ENCODE results near the gene ATP6V0D1. TPM values are rescaled to one million over a fixed set of nuclear protein-coding genes. Genes with fewer than 3 reads are reported as not detected.

ATP6V0D1 gene
- total and polyA plus RNA-seq, 2 of the 4 experiments (the other 2 are of a cell fraction) = 112 to 124 TPM

- TF ChIP-seq MAZ (IDR thresholded peaks at IDR 0.05; ENCODE audit: borderline replicate concordance, low read depth, low read length) (peak; percentile 44; the same call in 1 of the 2 replicates), RFX5 (IDR thresholded peaks at IDR 0.05; ENCODE audit: low read depth, low read length) (no peak), SMC3 (IDR thresholded peaks at IDR 0.05; ENCODE audit: low read depth, low read length) (peak; percentile 73), MAFK (IDR thresholded peaks at IDR 0.05; ENCODE audit: low read depth, low read length) (no peak), RCOR1 (IDR thresholded peaks at IDR 0.05; ENCODE audit: insufficient replicate concordance, low read length) (no peak)
Observed at GRCh38 chr16:67428146-67428731, 52.7 kb downstream of the ATP6V0D1 start (continued).

DNA sequence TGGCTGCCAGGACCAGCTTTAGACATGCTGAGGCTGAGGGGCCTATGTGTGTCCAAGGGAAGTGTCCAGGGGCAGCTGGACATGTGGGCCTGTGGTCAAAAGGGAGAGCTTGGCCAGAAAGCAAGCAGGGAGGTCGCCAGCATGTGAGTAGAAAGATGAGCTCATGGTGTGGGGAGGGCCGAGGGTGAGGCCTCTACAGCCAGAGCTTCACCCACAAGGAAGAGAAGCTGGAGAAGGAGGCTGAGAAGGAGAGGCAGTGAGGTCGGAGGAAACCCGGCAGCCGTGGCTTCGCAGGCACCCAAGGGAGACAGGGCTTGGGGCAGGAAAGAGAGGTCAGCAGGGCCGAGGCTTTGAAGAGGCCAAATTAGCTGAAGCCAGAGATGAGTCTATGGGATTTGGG, 54.0 kb downstream of the ATP6V0D1 start:
- peaks cover 3% of the 10 kb centered on the region; the same call in 1 of the 2 replicates for H3K9me1 ChIP-seq (ENCODE audit: insufficient read depth, low read length)
- no peak for DNase-seq
- no TSS peak for BruUV-seq (replicated peaks)

More for the DNA sequence above, 54.0 kb downstream of the ATP6V0D1 start:
- WGBS, 2 experiments (ENCODE audit: extremely low coverage in 2 of 2, insufficient read length in 1 of 2) = 65% methylated on average over 6 of the region's 7 CpGs; no CpG with 5 or more reads in 1 of the 2 experiments
- Histone ChIP-seq H3K36me3 (ENCODE audit: control insufficient read depth, insufficient read depth, low read length) (no peaks in the 10 kb centered on the region), H3K27me3 (ENCODE audit: control insufficient read depth, insufficient read depth, low read length) (peaks cover 59% of the 10 kb centered on the region), H4K8ac (ENCODE audit: low read depth in 2 of 2, low read length in 2 of 2) (no peak overlapping the region), H2AK5ac (ENCODE audit: low read depth, low read length) (no peak overlapping the region), H3K56ac (ENCODE audit: extremely low read depth, insufficient read depth, low read length) (no peak overlapping the region), H4K91ac (ENCODE audit: insufficient read depth, low read depth, low read length) (no peak overlapping the region), H2BK20ac (ENCODE audit: low read depth, low read length) (no peak overlapping the region), H2AK9ac (replicated peaks; ENCODE audit: low read depth, low read length, poor library complexity) (peak overlapping the region; percentile 79), H4K5ac (ENCODE audit: low read depth, low read length) (no peak overlapping the region), H2BK5ac (ENCODE audit: low read depth, low read length, poor library complexity, severe bottlenecking) (no peak overlapping the region), H3K4ac (ENCODE audit: low read depth, low read length) (no peak overlapping the region), H3K23ac (ENCODE audit: low read depth, low read length) (no peak overlapping the region), H3K18ac (ENCODE audit: low read depth, low read length) (no peak overlapping the region), H3K4me3 (ENCODE audit: insufficient read depth, low read depth, low read length) (no peak overlapping the region), H2BK15ac (ENCODE audit: low read depth, low read length) (no peak overlapping the region), H3K14ac (replicated peaks; ENCODE audit: low read depth, low read length) (no peak overlapping the region), H3K9me3 (ENCODE audit: control insufficient read depth, insufficient read depth, low read length) (no peaks in the 10 kb centered on the region), H2AFZ (replicated peaks; ENCODE audit: low read length, poor library complexity) (no peak overlapping the region), H3K4me2 (ENCODE audit: low read depth, low read length) (no peak overlapping the region), H3K79me1 (ENCODE audit: low read depth in 1 of 2, low read length in 2 of 2) (no peaks in the 10 kb centered on the region), H4K20me1 (ENCODE audit: insufficient read depth, low read length) (peaks cover 10% of the 10 kb centered on the region; the same call in 1 of the 2 replicates), H3K27ac (ENCODE audit: insufficient read depth, low read length) (no peak overlapping the region), H3K9ac (ENCODE audit: low read depth, low read length) (no peak overlapping the region), H2BK120ac (ENCODE audit: low read depth, low read length) (no peak overlapping the region), H3K4me1 (ENCODE audit: control insufficient read depth, insufficient read depth, low read length) (peaks cover 5% of the 10 kb centered on the region; the same call in 1 of the 2 replicates)
- no peak for ATAC-seq (ENCODE audit: low read depth)
- TF ChIP-seq, protein P1, sequence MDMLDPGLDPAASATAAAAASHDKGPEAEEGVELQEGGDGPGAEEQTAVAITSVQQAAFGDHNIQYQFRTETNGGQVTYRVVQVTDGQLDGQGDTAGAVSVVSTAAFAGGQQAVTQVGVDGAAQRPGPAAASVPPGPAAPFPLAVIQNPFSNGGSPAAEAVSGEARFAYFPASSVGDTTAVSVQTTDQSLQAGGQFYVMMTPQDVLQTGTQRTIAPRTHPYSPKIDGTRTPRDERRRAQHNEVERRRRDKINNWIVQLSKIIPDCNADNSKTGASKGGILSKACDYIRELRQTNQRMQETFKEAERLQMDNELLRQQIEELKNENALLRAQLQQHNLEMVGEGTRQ (IDR thresholded peaks at IDR 0.05; ENCODE audit: low read depth, low read length) = no peak
- TF ChIP-seq MAFK (IDR thresholded peaks at IDR 0.05; ENCODE audit: low read depth, low read length) = no peak
- no peak for TF ChIP-seq RAD21 (IDR thresholded peaks at IDR 0.05; ENCODE audit: low read length)
- TF ChIP-seq MAZ (IDR thresholded peaks at IDR 0.05; ENCODE audit: borderline replicate concordance, low read depth, low read length) = no peak
- TF ChIP-seq CHD1 (IDR thresholded peaks at IDR 0.05; ENCODE audit: low read depth, low read length) = no peak
- no peak for TF ChIP-seq CEBPB (IDR thresholded peaks at IDR 0.05; ENCODE audit: low read depth, low read length)
- POLR2A ChIA-PET (ENCODE audit: unreplicated experiment) = interaction anchor here (0.6 kb wide), 1 partner anchor 10 kb away, joined by 3 read pairs; the partner anchor contains the start of gene ZDHHC1
- in situ Hi-C loops (cut with MboI; ENCODE audit: low sequenced_read_pairs) (no loop called here), dilution Hi-C loops (cut with HindIII; ENCODE audit: low sequenced_read_pairs, unreplicated experiment) (no loop called here), intact Hi-C loops (cut with micrococcal nuclease) (loop anchor here (5.0 kb wide), 1 partner anchor 165 kb away; no protein-coding TSS in a partner anchor)
- CTCF ChIA-PET = interaction anchor here (0.6 to 1.7 kb wide), 4 partner anchors 10 to 1316 kb away, joined by 3 to 6 read pairs (median 4); no protein-coding TSS in a partner anchor
